Uterus (tissue), 4 donors: ENCODE data around the gene KPNA4. TPM values are rescaled to one million over a fixed set of nuclear protein-coding genes. Genes with fewer than 3 reads are reported as not detected.

ENCODE experiments used
- DNase-seq, 2 donors: peaks; one replicate each; pipeline ENCODE4 v3.0.0-alpha.2; 2019 to 2020
- H3K27ac ChIP-seq, 2 donors: fragments of 200-600 bp; sonication (generic); 1 replicate in 1 of 2; 2 replicates in 1 of 2; pipeline ENCODE4 v1.5.1; 2016 to 2018
- H3K27me3 ChIP-seq, 2 donors: fragments of 200-600 bp; sonication (generic); one replicate each; pipeline ENCODE4 v1.5.1; 2018 to 2019; ENCODE audit warnings: control low read depth in 1 of 2
- H3K36me3 ChIP-seq, 2 donors: fragments of 200-600 bp; sonication (generic); one replicate each; pipeline ENCODE4 v1.5.1; 2019; ENCODE audit warnings: control low read depth in 1 of 2
- H3K4me1 ChIP-seq, 2 donors: fragments of 200-600 bp; sonication (generic); one replicate each; pipeline ENCODE4 v1.5.1; 2018 to 2019; ENCODE audit warnings: control low read depth in 1 of 2
- H3K4me3 ChIP-seq, 2 donors: fragments of 200-600 bp; sonication (generic); 1 replicate in 1 of 2; 2 replicates in 1 of 2; pipeline ENCODE4 v1.5.1; 2018 to 2019; ENCODE audit warnings: mild to moderate bottlenecking in 1 of 2
- H3K9me3 ChIP-seq, 2 donors: fragments of 200-600 bp; sonication (generic); one replicate each; pipeline ENCODE4 v1.5.1; 2019; ENCODE audit warnings: control low read depth in 1 of 2
- CTCF ChIP-seq, 4 experiments: fragments of 200-600 bp in 2 of 4; fragments of 450-650 bp in 2 of 4; sonication (generic) in 2 of 4; IDR thresholded peaks; one replicate each; pipeline ENCODE4 v1.5.1; 2016 to 2019; ENCODE audit warnings: antibody characterized with exemption in 4 of 4, mild to moderate bottlenecking in 2 of 4, moderate library complexity in 1 of 4
- POLR2A ChIP-seq, 2 donors: fragments of 450-650 bp; IDR thresholded peaks; one replicate each; pipeline ENCODE4 v1.6.1; 2016; ENCODE audit warnings: antibody characterized with exemption in 2 of 2, mild to moderate bottlenecking in 1 of 2, moderate library complexity in 1 of 2
- intact Hi-C: fragments of 100-400 bp; cut with DNase I; formaldehyde crosslinking; loops from one replicate; pipeline ENCODE4 v1.15.1; 2023; ENCODE audit warnings: low total_unique reads
- total RNA-seq, 4 donors: library from RNA; depleted of rRNA in 3 of 4; stranded (reverse); fragments of >200 nt in 3 of 4; gene quantifications; one replicate each; pipeline versions ENCODE4 v1.1.0 to v1.2.4, GENCODE V29; 2014 to 2023
- donor health status: DM: yes; HTN: yes; CAD: no.

Gene KPNA4
- 10 to 100 TPM; 18.5 to 72.7 (median 33.5) TPM for total RNA-seq

GRCh38 chr3:160565442-160566403, at the start of gene KPNA4:
Gene KPNA4, minus strand, starts transcription at chr3:160565571. Its CDS starts 289 bp downstream, at chr3:160565282.
- no peaks in the 10 kb centered on the region for H3K9me3 ChIP-seq
- H3K4me1 ChIP-seq: peaks cover 0 to 19% of the 10 kb centered on the region in 2 donors
- TF ChIP-seq CTCF (IDR thresholded peaks at IDR 0.05) (no peak), POLR2A (IDR thresholded peaks at IDR 0.05) (peak; percentile 61 to 73)
- H3K27me3 ChIP-seq: no peaks in the 10 kb centered on the region
- H3K27ac ChIP-seq: peak within 1 kb of the TSS; percentile 95
- DNase-seq: peak; percentile 96 to 97
- H3K36me3 ChIP-seq: no peaks in the 10 kb centered on the region
- peak within 1 kb of the TSS; percentile 87 to 95 for H3K4me3 ChIP-seq
- intact Hi-C loops: no loop called here

- no peak for TF ChIP-seq POLR2A (IDR thresholded peaks at IDR 0.05)
- TF ChIP-seq CTCF (IDR thresholded peaks at IDR 0.05): no peak
- H3K4me1 ChIP-seq: no peaks in the 10 kb centered on the region
- H3K9me3 ChIP-seq: no peaks in the 10 kb centered on the region
- DNase-seq: no peak
- no peaks in the 10 kb centered on the region for H3K36me3 ChIP-seq
- no peaks in the 10 kb centered on the region for H3K27me3 ChIP-seq
- H3K4me3 ChIP-seq: no peak overlapping the region
- H3K27ac ChIP-seq: no peak overlapping the region
- intact Hi-C loops: no loop called here
Measured at GRCh38 chr3:160613661-160614060, 48.3 kb upstream of the KPNA4 start.

GRCh38 chr3:160612386-160613075, 47.2 kb upstream of the KPNA4 start:
- Histone ChIP-seq H3K27me3 (no peaks in the 10 kb centered on the region), H3K4me1 (no peaks in the 10 kb centered on the region), H3K9me3 (no peaks in the 10 kb centered on the region), H3K36me3 (no peaks in the 10 kb centered on the region), H3K27ac (no peak overlapping the region), H3K4me3 (no peak overlapping the region)
- no peak for TF ChIP-seq POLR2A (IDR thresholded peaks at IDR 0.05)
- TF ChIP-seq CTCF (IDR thresholded peaks at IDR 0.05): no peak
- DNase-seq: no peak
- intact Hi-C loops: no loop called here

- intact Hi-C loops: no loop called here
- Histone ChIP-seq H3K27me3 (no peaks in the 10 kb centered on the region), H3K4me3 (no peak overlapping the region), H3K9me3 (no peaks in the 10 kb centered on the region), H3K4me1 (no peaks in the 10 kb centered on the region), H3K27ac (no peak overlapping the region), H3K36me3 (no peaks in the 10 kb centered on the region)
- no peak for TF ChIP-seq CTCF (IDR thresholded peaks at IDR 0.05)
- no peak for TF ChIP-seq POLR2A (IDR thresholded peaks at IDR 0.05)
- DNase-seq: no peak
Measured at GRCh38 chr3:160611141-160611540, 45.8 kb upstream of the KPNA4 start.

GRCh38 chr3:160608870-160609269, 43.5 kb upstream of the KPNA4 start:
- Histone ChIP-seq H3K36me3 (no peaks in the 10 kb centered on the region), H3K27me3 (no peaks in the 10 kb centered on the region), H3K4me3 (no peak overlapping the region), H3K9me3 (no peaks in the 10 kb centered on the region), H3K4me1 (no peaks in the 10 kb centered on the region), H3K27ac (no peak overlapping the region)
- intact Hi-C loops: no loop called here
- no peak for TF ChIP-seq CTCF (IDR thresholded peaks at IDR 0.05)
- TF ChIP-seq POLR2A (IDR thresholded peaks at IDR 0.05): no peak
- DNase-seq: no peak
